SU-DHL-6 (cell line): ENCODE data around the gene BSND.

Source experiments
- EZH2phosphoT487 ChIP-seq: fragments of 200-600 bp; sonication (generic), shearing (Covaris generic); conservative IDR thresholded peaks from 2 replicates; pipeline ENCODE4 v1.6.1; 2018; ENCODE audit warnings: mild to moderate bottlenecking, antibody characterized with exemption, low read length, moderate library complexity, mixed read lengths
- TF ChIP-seq, protein P1 (sequence below): fragments of 200-600 bp; sonication (generic); IDR thresholded peaks from one replicate; pipeline ENCODE4 v1.5.1; 2017; ENCODE audit warnings: antibody characterized with exemption, mild to moderate bottlenecking, low read length, moderate library complexity; ENCODE audit not compliant: insufficient read depth, poor library complexity, severe bottlenecking

DNA sequence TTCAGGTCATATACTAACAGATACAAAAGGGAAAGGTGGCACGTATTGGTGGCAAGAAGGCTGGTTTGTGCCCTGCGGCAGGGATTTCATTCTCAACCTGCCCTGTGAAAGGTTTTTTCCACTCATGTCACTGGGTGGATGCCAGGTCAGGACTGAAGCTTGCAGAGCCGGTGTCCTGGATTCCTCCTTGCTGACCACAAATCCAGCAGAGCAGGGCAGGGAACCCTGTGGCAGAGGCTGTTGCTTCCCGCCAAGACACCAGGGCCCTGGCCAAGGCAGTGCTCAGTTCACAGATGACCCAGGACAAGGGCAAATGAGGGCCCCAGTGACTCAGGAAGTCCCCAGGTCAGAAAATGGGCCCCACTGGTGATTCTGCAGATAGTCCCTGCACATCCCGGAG lies 16.4 kb downstream of the BSND start:
- TF ChIP-seq, protein P1, sequence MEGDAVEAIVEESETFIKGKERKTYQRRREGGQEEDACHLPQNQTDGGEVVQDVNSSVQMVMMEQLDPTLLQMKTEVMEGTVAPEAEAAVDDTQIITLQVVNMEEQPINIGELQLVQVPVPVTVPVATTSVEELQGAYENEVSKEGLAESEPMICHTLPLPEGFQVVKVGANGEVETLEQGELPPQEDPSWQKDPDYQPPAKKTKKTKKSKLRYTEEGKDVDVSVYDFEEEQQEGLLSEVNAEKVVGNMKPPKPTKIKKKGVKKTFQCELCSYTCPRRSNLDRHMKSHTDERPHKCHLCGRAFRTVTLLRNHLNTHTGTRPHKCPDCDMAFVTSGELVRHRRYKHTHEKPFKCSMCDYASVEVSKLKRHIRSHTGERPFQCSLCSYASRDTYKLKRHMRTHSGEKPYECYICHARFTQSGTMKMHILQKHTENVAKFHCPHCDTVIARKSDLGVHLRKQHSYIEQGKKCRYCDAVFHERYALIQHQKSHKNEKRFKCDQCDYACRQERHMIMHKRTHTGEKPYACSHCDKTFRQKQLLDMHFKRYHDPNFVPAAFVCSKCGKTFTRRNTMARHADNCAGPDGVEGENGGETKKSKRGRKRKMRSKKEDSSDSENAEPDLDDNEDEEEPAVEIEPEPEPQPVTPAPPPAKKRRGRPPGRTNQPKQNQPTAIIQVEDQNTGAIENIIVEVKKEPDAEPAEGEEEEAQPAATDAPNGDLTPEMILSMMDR, result no peak
- no peak for TF ChIP-seq EZH2phosphoT487
